ENCODE measurements around the gene FAM3A. TPM values are rescaled to one million over a fixed set of nuclear protein-coding genes. Genes with fewer than 3 reads are reported as not detected.

FAM3A gene
- total and polyA plus RNA-seq, 2 donors from 2014 or later: 39.5 to 73.4 TPM

DNA sequence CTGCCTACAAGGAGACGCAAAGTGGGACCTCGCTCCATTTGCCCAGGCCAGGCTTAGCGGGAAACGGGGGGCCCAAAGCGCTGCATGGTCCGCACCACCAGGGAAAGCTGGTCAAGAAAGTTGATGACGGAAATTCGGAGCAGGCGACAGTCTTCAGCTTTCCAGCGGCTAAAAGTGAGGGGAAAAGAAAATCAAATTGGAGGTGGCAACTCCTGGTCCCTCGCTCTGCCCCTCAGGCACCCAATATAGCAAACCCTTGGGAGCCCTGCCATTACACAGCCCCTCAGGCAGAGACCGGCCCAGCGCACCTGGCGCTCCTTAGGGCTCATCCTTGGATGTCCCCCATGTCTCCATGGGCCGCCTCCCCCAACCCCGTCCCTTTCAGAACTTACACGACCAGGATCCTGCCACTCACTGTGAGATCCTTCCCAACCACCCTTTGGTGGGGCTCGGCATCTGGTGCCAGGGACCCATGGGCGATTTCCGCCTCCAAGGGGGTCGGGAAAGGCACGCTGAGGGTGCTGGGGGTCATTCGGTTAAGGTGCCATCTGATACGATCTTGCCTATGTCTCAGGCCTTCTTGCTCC is 38.0 kb downstream of the FAM3A start:
- peak overlapping the region; percentile 39 to 48 (median 39) for H3K4me3 ChIP-seq (ENCODE audit: low read length in 3 of 3)
- TF ChIP-seq, protein P1, sequence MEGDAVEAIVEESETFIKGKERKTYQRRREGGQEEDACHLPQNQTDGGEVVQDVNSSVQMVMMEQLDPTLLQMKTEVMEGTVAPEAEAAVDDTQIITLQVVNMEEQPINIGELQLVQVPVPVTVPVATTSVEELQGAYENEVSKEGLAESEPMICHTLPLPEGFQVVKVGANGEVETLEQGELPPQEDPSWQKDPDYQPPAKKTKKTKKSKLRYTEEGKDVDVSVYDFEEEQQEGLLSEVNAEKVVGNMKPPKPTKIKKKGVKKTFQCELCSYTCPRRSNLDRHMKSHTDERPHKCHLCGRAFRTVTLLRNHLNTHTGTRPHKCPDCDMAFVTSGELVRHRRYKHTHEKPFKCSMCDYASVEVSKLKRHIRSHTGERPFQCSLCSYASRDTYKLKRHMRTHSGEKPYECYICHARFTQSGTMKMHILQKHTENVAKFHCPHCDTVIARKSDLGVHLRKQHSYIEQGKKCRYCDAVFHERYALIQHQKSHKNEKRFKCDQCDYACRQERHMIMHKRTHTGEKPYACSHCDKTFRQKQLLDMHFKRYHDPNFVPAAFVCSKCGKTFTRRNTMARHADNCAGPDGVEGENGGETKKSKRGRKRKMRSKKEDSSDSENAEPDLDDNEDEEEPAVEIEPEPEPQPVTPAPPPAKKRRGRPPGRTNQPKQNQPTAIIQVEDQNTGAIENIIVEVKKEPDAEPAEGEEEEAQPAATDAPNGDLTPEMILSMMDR (IDR thresholded peaks at IDR 0.05; ENCODE audit: borderline replicate concordance, extremely low read depth, insufficient read depth): no peak
- H3K4me1 ChIP-seq (ENCODE audit: control insufficient read depth in 2 of 3, insufficient read depth in 2 of 3, low read depth in 1 of 3, low read length in 3 of 3): peaks cover 0 to 4% (median 0%) of the 10 kb centered on the region in 3 donors
- H3K9ac ChIP-seq (ENCODE audit: low read length in 3 of 3): no peak overlapping the region
- intact Hi-C loops (cut with DNase I): no loop called here
- no peak for FAIRE-seq
- no peaks in the 10 kb centered on the region for H3K36me3 ChIP-seq (ENCODE audit: control insufficient read depth in 2 of 3, insufficient read depth in 3 of 3, low read length in 3 of 3)
- H3K27me3 ChIP-seq (ENCODE audit: control insufficient read depth, insufficient read depth, low read length): no peaks in the 10 kb centered on the region
- peak in 1 of 5 donors; percentile 67 for DNase-seq
- H3K9me3 ChIP-seq (ENCODE audit: control insufficient read depth in 2 of 3, insufficient read depth in 1 of 3, low read length in 3 of 3): no peaks in the 10 kb centered on the region
- peak overlapping the region in 1 of 2 donors; percentile 28 for H3K27ac ChIP-seq (ENCODE audit: low read depth in 2 of 2, low read length in 2 of 2)

DNA sequence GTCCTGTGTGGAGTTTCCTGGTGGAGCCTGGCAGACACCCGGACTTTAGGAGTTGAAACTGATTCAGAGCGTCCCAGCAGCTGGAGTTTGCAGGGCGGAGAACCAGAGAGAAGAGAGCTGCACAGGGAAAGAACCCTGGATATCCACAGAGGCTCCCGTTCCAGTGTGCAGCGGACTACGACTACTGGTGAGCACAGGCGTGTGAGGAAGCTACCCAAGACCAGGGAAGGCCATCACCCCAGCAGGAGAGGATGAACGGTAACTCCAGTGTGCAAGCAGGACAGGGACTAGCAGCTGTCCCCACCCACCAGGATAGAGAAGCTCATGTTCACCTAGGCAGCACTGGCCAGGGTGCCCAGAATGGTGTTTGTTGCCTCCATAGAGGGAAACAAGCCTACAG is 39.2 kb downstream of the FAM3A start:
- intact Hi-C loops (cut with DNase I): no loop called here

DNA sequence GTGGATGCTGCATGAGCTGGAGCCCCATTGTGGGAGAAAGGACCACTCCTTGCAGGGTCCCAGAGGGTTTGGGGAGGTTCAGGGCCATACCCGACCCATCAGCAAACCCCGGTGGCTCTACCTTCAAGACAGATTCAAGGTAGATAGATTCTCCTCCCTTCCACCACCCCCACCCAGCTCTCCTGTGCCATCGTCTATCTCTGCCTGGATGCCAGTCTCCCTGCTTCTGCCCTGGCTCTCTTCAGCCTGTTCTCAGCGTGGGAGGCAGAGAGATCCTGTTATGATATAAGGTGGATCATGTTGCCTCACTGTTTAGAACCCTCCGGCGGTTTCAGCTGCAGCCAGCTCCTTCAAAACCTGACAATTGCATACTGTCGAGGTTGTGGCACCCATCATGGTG is 42.3 kb downstream of the FAM3A start:
- H3K27me3 ChIP-seq (ENCODE audit: control insufficient read depth, insufficient read depth, low read length): no peaks in the 10 kb centered on the region
- peaks cover 0 to 4% (median 0%) of the 10 kb centered on the region in 3 donors for H3K4me1 ChIP-seq (ENCODE audit: control insufficient read depth in 2 of 3, insufficient read depth in 2 of 3, low read depth in 1 of 3, low read length in 3 of 3)
- H3K36me3 ChIP-seq (ENCODE audit: control insufficient read depth in 2 of 3, insufficient read depth in 3 of 3, low read length in 3 of 3): no peaks in the 10 kb centered on the region
- no peak overlapping the region for H3K9ac ChIP-seq (ENCODE audit: low read length in 3 of 3)
- H3K9me3 ChIP-seq (ENCODE audit: control insufficient read depth in 2 of 3, insufficient read depth in 1 of 3, low read length in 3 of 3): no peaks in the 10 kb centered on the region
- DNase-seq: peak in 1 of 5 donors; percentile 16
- H3K27ac ChIP-seq (ENCODE audit: low read depth in 2 of 2, low read length in 2 of 2): no peak overlapping the region
- intact Hi-C loops (cut with DNase I): no loop called here
- no peak overlapping the region for H3K4me3 ChIP-seq (ENCODE audit: low read length in 3 of 3)
- TF ChIP-seq, protein P1 (IDR thresholded peaks at IDR 0.05; ENCODE audit: borderline replicate concordance, extremely low read depth, insufficient read depth): no peak
- no peak for FAIRE-seq

More for the DNA sequence above, 39.2 kb downstream of the FAM3A start:
- no peak overlapping the region for H3K4me3 ChIP-seq (ENCODE audit: low read length in 3 of 3)
- H3K27me3 ChIP-seq (ENCODE audit: control insufficient read depth, insufficient read depth, low read length): no peaks in the 10 kb centered on the region
- no peak overlapping the region for H3K9ac ChIP-seq (ENCODE audit: low read length in 3 of 3)
- H3K27ac ChIP-seq (ENCODE audit: low read depth in 2 of 2, low read length in 2 of 2): no peak overlapping the region
- DNase-seq (peak in 1 of 5 donors; percentile 54), FAIRE-seq (no peak)
- H3K4me1 ChIP-seq (ENCODE audit: control insufficient read depth in 2 of 3, insufficient read depth in 2 of 3, low read depth in 1 of 3, low read length in 3 of 3): peaks cover 0 to 4% (median 0%) of the 10 kb centered on the region in 3 donors
- H3K36me3 ChIP-seq (ENCODE audit: control insufficient read depth in 2 of 3, insufficient read depth in 3 of 3, low read length in 3 of 3): no peaks in the 10 kb centered on the region
- TF ChIP-seq, protein P1 (IDR thresholded peaks at IDR 0.05; ENCODE audit: borderline replicate concordance, extremely low read depth, insufficient read depth): no peak
- no peaks in the 10 kb centered on the region for H3K9me3 ChIP-seq (ENCODE audit: control insufficient read depth in 2 of 3, insufficient read depth in 1 of 3, low read length in 3 of 3)

All from kidney (tissue), 14 donors.